Measurements from ENCODE around the gene PPP1R37. TPM values are rescaled to one million over a fixed set of nuclear protein-coding genes. Genes with fewer than 3 reads are reported as not detected.

PPP1R37 gene
- total RNA-seq, 1 donor from 2014 or later = 24.2 TPM

DNA sequence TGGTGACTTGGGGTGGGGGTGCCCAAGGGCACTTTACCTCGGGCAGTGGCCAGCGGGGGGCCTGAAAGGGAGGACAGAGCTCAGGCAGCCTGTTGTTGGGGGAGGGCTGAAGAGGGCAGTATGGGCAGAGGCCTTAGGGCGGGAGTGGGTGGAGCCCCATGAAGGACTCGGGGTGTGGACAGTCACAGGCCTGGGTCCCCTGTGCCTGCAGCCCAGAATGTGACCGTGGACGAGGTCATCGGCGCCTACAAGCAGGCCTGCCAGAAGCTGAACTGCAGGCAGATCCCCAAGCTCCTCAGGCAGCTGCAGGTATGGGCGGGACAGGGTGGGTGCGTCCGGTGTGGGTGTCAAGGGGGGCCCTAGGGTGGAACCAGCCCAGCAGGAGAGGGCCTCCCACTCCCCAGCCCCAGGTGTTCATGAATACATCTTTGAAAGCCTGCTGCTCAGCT lies 45.3 kb downstream of the PPP1R37 start:
- ATAC-seq = no peak

DNA sequence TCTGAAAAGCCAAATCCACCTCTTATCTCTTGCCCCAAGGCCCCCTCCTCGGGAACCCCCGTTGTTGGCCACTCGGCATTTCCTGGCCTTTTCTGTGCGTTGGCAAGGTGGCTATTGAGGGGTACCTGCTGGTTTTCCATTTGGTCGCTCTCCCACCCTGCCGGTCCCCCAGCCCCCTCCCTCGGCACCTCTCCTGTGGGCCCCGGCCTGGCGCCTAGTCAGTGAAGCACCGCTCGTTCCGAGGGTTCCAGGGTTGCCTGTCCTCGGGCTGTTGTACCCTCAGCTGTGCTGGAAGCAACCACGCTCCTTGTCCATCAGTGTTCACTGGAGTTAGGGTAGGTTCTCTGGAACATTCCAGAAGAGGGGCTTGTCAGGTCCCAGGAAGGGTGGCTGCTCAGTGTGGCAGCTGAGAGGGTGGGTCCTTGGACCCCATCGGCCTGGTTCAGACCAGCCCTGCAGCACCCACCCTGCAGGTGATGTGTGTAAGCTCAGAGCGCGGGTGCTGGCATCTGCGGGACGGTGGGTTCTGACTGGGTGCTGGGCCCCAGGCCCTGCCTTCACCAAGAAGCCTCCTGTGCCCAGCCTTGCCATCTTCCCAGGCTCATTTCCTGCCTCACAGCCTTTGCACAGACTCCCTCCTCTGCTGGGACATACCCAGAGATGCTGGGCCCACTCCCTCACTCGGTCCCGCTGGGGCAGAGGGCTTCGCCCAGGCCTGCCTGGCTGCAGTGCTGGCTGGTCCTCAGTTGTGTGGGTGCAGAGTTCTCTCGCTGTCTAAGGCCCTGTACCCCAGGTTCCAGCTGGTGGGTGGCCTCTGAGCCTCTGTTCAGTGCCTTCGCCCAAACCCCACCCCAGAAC lies 46.5 kb downstream of the PPP1R37 start:
- no peak for ATAC-seq

DNA sequence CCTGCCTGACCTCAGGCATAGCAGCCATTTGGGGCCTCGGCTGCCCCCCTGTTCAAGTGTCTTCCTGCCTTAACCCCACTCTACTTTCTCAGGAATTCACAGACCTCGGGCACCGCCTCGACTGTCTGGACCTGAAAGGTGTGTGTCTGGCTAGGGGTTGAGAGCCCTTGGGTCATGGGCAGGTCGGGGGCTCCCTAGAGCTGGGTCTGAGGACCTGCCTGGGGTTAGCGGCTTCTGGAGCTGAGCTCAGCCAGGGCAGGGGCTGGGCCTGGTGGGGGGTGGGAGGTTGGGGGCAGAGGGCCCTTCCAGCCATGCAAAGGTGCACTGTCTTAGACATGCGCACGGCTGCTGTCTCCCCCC lies 47.1 kb downstream of the PPP1R37 start:
- ATAC-seq = no peak

DNA sequence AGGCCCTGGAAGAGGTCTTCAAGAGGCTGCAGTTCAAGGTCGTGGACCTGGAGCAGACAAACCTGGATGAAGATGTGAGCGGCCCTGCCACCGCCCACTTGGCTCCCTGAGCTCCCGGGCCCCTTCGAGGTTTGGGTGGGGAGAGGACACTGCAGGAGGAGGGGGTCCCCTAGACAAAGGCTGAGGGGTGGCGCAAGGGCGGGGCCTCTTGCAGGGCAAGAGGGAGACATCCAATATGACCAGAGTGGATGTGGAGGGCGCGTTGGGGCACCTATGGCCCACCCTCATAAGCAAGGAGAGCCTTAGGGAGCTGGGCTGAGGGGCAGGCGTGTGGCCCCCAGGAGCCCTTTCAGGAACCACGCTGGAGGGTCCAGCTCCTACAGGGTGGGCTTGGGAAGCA lies 47.6 kb downstream of the PPP1R37 start:
- ATAC-seq = no peak

DNA sequence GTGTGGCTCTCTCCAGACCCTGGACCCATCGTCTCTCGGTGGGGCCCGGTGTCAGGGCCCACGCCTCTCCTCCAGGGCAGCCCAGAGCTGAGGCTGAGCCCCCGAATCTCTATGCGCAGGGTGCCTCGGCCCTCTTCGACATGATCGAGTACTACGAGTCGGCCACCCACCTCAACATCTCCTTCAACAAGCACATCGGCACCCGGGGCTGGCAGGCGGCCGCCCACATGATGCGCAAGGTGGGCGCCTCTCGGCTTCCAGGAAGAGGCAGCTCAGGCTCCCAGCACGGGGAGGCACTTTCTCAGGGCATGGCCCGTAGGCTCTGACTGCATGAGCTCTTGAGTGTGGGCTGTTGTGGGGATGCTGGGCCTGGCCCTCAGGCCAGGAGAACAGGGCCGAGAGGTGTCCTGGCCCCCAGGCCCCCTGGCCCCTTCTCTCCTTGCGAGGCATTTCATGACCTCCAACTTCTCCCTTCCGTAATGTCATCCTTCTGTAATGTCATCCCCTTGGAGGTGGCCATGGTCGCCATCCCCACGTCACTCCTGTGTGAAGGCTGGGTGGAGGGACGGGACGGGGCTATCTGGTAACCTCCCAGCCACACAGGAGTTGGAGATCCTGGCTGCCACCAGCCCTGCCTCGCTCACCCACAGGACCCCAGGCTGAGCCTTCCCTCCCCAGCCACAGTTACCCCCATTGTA lies 48.4 kb downstream of the PPP1R37 start:
- ATAC-seq = no peak

DNA sequence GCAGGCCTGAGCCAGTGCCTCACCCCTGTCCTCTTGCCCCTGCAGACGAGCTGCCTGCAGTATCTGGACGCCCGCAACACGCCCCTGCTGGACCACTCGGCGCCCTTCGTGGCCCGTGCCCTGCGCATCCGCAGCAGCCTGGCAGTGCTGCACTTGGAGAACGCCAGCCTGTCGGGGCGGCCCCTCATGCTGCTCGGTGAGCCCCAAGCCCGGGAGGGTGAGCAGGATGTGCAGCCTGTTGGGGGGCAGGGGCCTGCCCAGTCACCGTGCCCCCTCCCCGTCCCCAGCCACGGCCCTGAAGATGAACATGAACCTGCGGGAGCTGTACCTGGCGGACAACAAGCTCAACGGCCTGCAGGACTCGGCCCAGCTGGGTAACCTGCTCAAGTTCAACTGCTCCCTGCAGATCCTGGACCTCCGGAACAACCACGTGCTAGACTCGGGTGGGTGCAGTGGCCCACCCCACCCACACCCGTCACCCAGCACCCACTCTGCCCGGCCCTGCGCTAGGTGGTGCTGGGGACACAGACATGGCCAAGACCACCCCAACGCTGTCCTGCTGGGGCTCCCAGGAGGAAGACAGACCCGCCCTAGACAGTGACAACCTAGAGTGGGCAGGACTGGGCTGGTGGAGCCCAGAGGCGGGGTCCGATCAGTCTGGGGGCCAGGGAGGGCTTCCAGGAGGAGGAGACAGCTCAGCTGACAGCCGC lies 49.2 kb downstream of the PPP1R37 start:
- ATAC-seq = no peak

DNA sequence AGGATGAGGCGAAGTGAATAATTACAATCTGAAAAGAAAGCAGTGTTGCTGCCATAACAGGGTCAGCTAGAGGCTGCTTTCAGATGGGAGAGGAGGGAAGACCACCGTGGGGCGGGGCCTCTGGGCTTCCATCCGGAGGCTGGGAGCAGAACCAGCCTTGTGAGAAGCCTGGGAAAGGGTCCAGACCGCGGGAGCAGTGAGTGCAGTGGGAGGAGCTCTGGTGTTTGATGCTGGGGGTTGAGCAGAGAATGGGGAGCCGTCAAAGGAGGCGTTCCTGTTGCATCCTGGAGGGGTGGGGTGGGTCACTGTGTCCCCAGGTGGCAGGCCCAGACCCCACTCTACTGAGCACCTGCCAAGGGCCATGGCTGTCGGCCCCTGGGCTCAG lies 49.7 kb downstream of the PPP1R37 start:
- ATAC-seq = no peak

DNA sequence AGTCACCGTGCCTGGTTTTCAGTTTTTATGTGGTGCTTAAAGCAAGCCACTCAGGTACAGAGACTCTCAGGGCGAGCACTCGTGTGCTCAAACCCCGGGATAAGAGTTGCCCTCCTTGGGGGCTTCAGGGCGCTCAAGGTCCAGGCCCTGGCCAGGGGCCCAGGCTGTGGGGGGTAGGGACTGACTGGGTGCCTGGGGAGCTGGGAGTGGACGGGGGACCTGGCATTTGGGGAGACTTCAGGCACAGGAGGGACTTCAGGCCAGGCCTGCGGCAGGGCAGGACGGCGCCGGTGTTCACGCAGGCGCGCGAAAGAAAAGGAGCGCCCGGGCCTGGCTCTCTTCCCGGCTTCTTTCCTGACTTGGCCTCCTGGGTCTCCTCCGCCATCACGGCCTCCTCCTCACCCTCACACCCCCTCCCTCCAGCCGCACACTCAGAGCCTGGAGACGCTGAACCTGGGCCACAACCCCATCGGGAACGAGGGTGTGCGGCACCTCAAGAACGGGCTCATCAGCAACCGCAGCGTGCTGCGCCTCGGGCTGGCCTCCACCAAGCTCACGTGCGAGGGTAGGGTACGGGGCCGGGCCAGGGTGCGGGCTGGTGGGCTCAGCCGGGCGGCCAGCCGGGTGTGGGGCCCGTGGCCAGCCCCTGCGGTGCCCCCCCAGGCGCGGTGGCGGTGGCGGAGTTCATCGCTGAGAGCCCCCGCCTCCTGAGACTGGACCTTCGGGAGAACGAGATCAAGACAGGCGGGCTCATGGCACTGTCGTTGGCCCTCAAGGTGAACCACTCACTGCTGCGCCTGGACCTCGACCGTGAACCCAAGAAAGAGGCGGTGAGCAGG lies 51.7 kb downstream of the PPP1R37 start:
- no peak for ATAC-seq

DNA sequence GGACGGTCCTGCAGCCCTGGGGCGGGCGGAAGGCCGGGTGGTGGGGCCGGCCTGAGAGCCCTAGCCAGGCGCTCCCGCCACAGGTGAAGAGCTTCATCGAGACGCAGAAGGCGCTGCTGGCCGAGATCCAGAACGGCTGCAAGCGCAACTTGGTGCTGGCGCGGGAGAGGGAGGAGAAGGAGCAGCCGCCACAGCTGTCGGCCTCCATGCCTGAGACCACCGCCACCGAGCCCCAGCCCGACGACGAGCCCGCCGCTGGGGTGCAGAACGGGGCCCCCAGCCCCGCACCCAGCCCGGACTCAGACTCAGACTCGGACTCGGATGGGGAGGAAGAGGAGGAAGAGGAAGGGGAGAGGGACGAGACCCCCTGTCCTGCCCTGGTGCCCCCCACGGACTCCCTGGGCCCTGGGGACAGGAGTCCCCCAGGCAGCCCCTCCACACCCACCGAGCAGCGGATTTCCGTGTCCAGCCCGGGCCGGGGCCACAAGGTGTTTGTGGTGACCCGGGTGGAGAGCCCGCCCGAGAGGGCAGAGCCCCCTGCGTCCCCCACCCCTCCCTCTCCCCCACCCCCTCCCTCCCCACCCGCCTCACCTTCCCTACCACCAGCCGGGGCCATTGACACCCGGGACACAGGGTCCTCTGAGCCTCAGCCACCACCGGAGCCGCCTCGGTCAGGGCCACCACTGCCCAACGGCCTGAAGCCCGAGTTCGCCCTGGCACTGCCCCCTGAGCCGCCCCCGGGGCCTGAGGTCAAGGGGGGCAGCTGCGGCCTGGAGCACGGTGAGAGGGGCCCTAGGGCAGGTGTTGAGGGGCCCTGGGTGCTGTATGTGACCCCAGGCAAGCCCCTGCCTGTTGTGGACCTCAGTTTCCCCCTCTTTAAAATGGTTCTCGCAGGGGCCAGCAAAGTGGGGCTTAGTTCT lies 52.6 kb downstream of the PPP1R37 start:
- ATAC-seq = no peak

DNA sequence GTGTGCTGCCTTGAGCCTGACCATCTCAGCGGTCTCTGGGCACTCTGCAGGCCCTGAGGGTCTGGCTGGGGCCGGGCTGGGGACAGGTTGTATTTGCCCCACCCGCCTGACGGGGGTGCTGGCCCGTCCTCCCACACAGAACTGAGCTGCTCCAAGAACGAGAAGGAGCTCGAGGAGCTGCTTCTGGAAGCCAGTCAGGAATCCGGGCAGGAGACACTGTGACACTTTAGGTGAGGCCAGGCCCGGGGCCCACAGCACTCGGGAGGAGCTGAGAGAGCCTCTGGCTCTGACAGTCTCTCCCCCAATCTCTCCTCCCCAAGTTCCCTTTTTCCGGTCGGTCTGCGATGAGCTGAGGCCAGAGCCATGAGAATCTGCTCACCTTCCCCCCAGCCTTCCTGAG lies 53.3 kb downstream of the PPP1R37 start:
- ATAC-seq = no peak

DNA sequence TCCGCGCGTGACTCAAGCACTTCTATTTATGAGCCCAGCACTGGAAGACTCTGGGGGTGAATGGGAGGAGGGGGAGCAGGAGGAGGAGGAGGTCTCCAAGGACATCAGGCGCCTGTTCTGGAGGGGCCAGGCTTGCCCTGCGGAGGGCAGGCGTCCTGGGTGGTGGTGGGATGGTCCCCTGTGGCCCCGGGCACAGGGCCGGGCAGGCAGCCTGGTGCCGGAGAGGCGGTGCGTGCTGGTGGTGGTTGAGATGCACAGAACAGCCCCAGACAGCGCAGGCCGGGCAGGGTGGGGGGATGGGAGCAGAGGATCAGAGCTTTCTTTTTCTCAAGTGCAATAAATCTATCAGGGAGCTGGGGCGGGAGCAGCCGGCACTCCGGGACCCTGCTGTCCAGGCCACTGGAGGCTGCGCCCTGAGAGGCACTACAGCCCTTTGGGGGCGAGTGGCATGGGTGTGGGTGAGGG lies 53.8 kb downstream of the PPP1R37 start:
- ATAC-seq = no peak

DNA sequence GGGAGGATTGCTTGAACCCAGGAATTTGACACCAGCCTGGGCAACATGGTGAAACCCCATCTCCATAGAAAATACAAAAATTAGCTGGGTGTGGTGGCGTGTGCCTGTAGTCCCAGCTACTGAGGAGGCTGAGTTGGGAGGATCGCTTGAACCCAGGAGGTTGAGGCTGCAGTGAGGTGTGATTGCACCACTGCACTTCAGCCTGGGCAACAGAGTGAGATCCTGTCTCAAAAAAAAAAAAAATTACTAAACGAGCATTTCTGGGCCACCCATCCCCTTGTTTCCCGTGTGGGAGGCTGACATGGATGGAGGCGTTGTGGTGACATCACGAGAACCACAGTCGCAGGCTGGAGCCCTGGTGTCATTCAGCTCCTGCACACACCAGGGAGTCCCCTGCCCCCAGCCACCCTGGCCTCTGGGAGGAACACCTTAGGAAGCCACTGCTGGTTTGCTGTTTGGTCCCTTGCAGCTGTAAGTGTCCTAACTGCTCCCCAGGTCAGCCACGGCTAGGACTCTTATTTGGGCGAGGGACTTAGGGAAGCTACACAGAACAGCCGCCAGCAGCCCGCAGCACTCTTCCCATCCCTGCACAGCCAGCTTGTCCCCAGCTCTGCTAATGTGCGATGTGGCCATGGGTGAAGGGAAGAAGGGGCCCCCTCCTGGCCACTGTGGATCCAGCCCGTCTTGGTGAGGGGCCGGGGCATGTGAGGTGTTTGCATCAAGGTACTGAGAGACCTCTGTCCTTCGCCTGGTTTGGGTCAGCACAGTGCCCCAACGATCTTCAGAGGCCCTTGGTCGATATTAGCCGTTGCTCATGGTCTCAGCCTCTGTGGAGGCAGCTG lies 55.1 kb downstream of the PPP1R37 start:
- ATAC-seq = no peak

DNA sequence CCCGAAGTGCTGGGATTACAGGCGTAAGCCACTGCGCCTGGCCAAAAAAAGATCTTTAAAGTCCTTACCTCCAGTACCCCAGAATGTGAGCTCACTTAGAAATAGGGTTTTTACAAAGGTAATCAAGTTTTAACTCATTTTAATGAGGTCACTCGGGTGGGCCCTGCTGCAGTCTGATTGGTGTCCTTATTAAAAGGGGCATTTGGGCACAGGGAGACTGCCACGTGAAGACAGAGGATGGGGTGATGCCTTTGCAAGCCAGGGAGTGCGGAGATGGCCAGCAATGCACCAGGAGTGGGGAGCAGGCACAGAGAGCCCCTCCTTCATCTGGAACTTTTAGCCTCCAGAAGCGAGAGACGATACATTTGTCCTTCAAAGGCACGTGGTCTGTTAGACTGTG lies 56.1 kb downstream of the PPP1R37 start:
- ATAC-seq = no peak

DNA sequence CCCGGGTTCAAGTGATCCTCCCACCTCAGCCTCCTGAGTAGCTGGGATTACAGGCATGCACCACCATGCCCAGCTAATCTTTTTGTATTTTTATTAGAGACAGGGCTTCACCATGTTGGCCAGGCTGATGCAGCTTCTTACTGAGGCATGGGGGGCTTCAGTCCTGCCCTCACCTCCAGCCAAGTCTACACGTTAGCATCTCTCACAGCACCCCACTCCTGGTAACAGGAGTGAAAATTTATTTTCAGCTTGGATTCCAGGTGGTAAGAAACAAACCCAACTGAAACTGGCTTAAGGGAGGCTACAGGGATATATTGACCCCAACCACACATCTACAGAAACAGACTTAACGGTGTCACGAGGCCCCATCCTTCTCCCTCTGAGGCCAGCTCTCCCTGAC lies 57.2 kb downstream of the PPP1R37 start:
- ATAC-seq = no peak

DNA sequence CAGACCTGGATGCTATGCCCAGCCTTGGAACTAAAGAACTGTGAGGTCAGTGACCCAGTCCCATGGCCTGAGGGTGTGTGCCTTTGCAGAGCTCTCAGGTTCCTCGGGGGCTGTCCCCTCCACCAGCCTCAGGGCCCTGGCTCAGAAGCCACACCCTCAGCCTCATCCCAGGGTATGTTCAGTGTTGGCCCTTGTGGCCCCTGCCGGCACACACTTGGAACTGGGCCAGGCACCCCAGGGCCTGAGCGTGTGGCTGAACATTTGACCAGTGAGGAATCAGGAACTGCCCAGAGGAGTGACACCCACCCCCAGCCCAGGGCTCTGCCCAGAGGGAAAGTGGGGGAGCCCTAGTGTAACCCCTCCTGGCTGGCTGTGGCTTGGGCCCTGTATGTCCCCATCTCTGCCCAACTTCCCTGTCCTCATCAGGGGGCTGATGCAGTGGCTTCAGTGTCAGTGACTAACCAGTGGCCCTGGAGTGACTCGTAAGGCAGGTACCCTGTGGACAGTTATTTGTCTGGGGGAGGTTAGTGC lies 57.8 kb downstream of the PPP1R37 start:
- ATAC-seq = no peak

DNA sequence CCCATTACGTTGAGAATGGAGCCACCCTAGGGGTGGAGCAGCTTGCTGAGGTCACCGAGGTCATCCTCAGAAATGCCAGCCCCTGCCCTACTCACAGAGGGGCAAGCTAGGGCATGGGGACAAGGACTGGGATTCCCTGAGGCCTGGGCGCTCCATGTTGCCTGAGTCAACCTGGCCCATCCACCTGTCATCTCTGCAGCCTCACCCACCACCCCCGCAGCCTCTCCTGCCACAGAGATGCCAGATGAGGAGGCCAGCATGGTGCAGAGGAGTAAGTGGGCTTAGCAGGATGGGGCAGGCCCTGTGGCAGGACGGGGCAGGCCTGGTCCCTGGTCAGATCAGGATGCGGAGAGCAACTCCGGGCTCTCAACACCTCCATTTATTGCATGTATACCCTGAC lies 58.3 kb downstream of the PPP1R37 start:
- ATAC-seq = peak; percentile 34

DNA sequence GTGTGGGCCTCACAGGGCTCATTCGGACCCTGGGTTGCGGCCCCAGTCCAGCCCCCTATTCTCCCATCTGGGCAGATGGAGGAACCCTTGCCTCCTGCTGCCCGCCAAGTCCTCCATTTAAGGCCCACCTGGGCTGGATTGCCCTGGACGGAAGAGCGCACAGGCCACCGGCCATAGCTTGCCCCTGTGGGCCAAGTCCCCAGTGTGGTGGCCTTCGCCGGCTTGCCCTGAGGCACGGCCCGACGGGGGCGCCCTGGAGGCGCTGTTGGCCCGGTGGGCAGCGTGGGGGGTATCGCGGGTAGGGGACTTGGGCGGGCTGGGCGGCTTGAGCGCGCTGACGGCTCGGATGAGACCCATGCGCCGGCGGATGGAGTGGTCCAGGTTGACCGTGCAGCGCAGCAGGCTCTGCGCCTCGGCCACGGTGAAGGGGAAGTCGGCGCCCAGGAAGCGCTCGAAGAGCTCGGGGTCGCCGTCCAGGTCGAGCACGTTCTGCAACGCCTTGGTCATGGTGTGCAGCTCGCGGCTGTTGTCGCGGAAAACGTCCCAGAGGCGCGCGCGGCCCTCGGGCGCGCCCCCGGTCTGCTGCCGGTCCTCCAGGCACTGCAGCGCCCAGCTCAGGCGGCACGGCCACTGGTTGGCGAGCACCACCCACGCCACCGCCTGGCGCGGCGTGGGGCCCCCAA lies 59.0 kb downstream of the PPP1R37 start:
- ATAC-seq = no peak

DNA sequence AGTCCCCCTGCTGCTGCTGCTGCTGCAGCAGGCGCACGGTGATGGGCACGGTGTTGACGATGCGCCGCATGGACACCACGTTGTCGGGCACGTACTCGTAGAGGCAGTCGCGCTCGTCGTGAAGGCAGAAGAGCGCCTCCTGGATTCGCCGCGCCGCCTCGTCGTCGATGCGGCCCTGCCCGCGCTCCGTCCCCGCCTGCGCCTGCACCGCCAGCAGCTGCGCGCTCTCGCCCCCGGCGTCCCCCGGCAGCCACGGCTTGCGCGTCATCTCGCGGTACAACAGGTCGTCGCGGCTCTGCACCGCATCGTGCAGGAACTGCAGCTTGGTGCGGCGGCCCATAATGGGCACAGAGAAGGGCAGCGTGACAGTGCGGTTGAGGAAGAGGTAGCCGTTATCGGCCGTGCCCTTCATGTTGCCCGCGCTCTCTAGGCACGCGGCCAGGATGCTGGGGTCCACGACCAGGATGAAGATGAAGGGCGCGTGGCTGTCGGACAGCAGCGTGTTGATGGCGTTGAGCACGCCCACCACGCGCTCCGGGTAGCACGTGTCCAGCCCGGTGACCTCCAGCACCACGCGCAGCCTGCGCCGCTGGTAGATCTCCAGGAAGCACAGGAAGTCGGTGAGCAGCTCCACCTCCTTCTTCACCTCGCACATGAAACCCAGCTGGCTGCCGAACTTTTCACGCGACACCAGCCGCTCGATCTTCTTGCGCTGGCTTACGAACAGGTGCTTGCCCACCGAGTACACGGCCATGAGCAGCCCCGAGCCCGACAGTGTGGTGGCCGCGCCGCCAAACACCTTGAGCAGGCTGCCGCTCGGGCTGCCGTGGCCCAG lies 59.7 kb downstream of the PPP1R37 start:
- no peak for ATAC-seq

All from esophagus mucosa (tissue), 1 donor.